AG09309 (cell line): ENCODE results near the gene SIGLEC14.

Experiments used
- DNase-seq: peaks from one replicate; pipeline ENCODE4 v3.0.0-alpha.2; 2010; ENCODE audit warnings: low read depth
- H3K4me3 ChIP-seq: 2 replicates; pipeline ENCODE4 v1.5.1; 2011; ENCODE audit warnings: mild to moderate bottlenecking, low read depth, low read length, moderate library complexity; ENCODE audit not compliant: control insufficient read depth
- CTCF ChIP-seq: IDR thresholded peaks from 2 replicates; pipeline ENCODE4 v1.5.1; 2011; ENCODE audit warnings: mild to moderate bottlenecking, low read depth, low read length, inconsistent platforms; ENCODE audit not compliant: insufficient read depth, control insufficient read depth; ENCODE audit errors: missing control alignments

Gene SIGLEC14

GRCh38 chr19:51692468-51692867 lies 45.8 kb upstream of the SIGLEC14 start:
- no peak for DNase-seq
- peak overlapping the region; percentile 92 for H3K4me3 ChIP-seq
- TF ChIP-seq CTCF: no peak

- peak overlapping the region; percentile 92 for H3K4me3 ChIP-seq
- DNase-seq: no peak
These were observed 45.2 kb upstream of the SIGLEC14 start for GRCh38 chr19:51691584-51692428.

GRCh38 chr19:51691074-51691583 lies 44.5 kb upstream of the SIGLEC14 start:
- DNase-seq: no peak
- peak overlapping the region; percentile 92 for H3K4me3 ChIP-seq
- TF ChIP-seq CTCF: no peak

More at GRCh38 chr19:51691584-51692428, 45.2 kb upstream of the SIGLEC14 start:
- TF ChIP-seq CTCF: no peak

- H3K4me3 ChIP-seq: peak overlapping the region; percentile 92
- no peak for DNase-seq
These were observed 43.9 kb upstream of the SIGLEC14 start for GRCh38 chr19:51690454-51691073.

GRCh38 chr19:51689751-51690453 lies 43.3 kb upstream of the SIGLEC14 start:
- no peak for DNase-seq
- no peak for TF ChIP-seq CTCF
- H3K4me3 ChIP-seq: peak overlapping the region; percentile 92

More at GRCh38 chr19:51690454-51691073, 43.9 kb upstream of the SIGLEC14 start:
- no peak for TF ChIP-seq CTCF
